D341Med (cell line): ENCODE data around the gene UBFD1.
"Not testable (repeated sequence)": the region's sequence is repeated elsewhere in the genome, so short reads cannot be mapped to it uniquely, and the experiment has no call there.

Experiments used
- DNase-seq: peaks from one replicate; pipeline ENCODE4 v3.0.0; 2012; ENCODE audit warnings: low spot score

UBFD1 gene

GRCh38 chr16:23556881-23557778, at the start of gene UBFD1, which contains the start of gene EARS2:
UBFD1 (plus strand) TSS chr16:23557727; CDS start chr16:23557743, 16 bp downstream.
EARS2 (minus strand) TSS chr16:23557350; CDS start chr16:23557343, 7 bp downstream.
- DNase-seq: peak; percentile 94

DNA sequence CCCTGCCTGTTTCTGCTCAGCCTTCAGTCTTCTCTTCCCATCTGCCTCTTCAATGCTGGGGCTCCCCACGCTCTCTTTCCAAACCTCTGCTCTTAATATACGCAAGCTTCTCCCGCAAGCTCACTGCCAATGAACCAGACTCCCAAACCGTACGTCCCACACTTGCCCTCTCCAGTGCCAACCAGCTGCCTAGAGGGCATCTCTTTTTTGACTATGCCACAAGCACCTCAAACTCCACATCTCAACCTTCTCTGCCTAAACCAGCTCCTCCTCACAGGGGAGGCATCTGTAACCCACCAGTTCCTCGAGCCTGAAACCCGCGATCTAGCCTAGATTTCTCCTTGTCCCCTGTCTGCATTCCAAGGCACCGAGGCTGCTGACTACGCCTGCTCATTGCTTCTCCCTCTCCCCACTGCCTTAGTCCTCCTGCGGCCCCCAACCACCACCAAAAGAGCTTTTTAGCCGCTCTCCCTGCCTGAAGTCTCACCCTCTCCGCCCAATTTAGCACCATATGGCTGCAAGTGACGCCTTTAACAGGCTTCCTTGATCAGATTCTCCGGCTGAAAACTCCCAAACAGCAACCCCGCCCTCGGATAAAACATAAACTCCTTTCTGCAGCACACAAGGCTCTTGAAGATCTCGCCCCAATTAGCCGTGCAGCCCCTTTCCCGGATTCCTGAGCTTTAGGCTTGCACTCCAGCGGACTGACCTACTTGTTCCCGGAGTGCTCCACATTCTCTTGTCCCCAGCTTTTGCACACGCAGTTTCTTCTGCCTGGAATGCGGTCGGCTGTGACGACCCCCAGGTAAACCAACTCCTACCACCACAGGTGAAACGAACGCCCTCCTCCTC, 48.7 kb upstream of the UBFD1 start:
- no peak for DNase-seq

DNA sequence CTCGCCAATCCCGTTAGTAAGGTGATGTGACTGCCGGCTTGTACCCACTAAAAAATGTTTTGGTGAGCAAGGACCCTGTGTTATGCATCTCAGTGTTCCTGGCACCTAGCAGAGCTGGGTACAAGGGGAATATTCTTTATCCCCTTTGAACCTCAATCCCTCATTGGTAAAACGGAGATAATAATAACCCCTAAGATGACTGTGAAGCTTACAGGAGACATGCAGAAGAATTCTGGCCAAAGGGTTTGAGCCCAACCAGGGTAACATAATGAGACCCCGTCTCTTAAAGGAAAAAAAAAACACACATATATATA, 48.1 kb upstream of the UBFD1 start:
- no peak for DNase-seq

DNA sequence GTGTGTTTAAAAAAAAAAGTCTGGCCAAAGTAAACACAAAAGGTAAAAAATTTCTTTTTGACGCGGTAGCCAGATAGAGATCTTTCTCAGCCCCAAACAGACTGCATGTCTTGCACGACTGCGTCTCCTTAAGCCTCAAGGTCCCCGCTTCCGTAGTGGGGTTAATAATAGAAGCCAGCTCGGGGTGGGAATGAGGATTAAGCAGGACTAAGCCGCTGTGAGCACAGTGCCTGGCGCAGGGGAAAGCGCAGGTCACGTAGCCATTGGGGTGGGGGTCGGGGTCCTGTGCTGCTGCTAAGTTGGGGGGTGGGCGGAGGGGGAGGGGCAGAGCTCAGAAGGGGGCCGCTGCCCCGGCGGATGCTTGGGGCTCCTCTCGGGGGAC, 47.8 kb upstream of the UBFD1 start:
- DNase-seq: peak; percentile 81

DNA sequence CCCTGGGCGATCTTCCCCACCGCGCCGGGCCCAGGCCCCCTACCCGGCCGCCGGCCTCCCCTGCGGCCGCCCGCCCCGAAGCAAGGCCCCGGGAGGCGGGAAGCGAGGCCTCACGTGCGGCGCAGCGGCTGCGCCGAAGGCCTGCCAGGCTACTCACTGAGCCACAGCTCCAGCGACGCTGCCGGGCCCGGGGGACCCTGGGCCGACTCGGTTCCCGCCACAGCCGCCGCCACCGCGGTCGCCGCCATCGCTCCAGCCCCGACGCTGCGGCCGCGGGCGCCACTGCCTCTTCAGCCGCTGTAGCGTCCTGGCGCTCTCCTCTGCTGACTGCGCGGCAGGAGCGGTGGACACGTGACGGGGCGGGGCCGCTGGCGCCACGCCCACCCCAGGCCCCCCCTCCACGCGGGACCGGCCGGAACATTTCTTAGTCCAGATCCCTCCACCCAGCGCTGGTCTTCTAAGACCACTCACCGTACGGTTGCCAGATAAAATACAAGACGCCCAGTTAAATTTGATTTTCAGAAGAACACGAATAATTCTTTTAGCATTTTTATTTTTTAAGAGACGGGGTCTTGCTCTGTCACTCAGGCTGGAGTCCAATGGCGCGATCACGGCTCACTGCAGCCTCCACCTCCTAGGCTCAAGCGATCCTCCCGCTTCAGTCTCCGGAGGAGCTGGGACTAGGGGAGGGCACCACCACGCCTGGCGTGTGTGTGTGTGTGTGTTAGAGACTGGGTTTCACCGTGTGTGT, 47.2 kb upstream of the UBFD1 start, which contains the start of gene GGA2:
Gene GGA2 (minus strand): TSS at position 331 of the 751 bp plus-strand sequence. CDS start 83 bp downstream, at position 248.
- DNase-seq: peak; percentile 92

GRCh38 chr16:23510915-23511270, 46.6 kb upstream of the UBFD1 start:
- DNase-seq: not testable (repeated sequence)

GRCh38 chr16:23511731-23512130, 45.8 kb upstream of the UBFD1 start:
- no peak for DNase-seq

DNA sequence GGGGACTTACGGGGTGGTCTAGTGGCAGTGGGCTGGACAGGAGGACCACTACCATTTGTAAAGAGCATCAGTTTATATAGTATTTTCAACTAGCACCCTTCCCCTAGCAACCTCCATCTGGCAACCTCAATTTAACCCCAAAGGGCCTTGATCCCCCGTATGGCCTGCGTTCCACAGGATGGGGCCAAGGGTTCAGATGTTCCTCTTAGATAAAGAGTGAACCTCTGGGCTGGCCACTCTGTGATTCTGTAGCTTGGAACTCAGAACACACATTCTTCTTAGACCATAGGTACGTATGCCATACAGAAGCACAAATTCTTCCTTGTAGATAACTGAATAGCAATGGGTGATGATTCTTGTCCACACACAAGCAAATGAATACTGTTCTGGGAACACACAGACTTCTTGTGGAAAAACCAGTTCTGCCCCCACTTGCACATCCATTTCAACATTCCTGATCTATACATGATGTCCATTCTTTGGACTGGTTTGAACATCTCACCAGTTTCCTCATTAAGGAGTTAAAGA, 45.3 kb upstream of the UBFD1 start:
- DNase-seq: no peak

DNA sequence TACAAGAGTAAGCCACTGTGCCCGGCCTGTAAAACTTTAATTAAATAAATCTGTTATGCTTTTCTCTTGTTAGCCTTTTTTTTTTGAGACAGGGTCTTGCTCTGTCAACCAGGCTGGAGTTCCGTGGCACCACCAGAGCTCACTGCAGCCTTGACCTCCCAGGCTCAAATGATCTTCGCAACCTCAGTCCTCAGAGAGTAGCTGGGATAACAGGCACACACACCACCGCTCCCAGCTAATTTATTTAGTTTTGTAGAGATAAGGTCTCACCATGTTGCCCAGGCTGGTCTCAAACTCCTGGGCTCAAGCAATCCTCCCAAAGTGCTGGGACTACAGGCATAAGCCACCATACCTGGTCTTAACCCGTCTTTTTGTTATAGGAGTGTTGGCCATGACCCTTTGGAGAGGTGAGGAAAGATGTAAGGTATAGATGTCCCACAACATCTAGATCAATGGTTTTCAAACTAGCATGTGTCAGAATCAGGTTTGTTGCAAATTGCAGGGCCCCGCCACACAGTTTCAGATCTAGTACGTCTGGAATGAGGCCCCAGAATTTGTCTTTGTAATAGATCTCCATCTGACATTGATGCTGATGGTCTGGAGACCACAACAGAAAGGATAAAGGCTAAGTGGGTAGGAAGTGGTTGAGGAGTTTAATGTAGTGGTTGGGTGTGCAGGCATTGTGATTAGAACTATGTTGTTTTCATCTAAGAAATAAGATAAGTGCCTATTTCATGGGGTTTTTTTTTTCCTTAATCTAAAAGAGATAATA, 43.0 kb upstream of the UBFD1 start:
- no peak for DNase-seq

GRCh38 chr16:23515881-23516280, 41.6 kb upstream of the UBFD1 start:
- no peak for DNase-seq

- DNase-seq: no peak
Measured at GRCh38 chr16:23516366-23517137, 41.0 kb upstream of the UBFD1 start.

GRCh38 chr16:23518435-23518891, 39.1 kb upstream of the UBFD1 start:
- no peak for DNase-seq

DNA sequence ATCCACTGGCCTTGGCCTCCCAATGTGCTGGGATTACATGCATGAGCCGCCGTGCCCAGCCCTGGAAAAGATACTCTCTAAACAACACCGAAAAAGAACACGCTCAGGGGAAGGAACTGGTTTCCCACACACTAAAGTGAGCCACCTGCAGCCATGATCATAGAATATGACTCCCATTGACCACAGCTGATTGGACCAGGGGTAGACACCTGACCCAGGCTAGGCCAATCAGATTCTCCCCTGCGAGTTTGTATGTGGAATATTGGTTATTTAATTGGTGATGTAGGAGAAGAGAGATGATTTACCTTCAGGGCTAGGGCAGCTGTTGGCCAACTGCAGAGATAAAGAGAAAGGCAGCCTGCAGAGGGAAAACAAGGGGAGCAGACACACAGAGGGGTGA, 38.2 kb upstream of the UBFD1 start:
- DNase-seq: no peak

DNA sequence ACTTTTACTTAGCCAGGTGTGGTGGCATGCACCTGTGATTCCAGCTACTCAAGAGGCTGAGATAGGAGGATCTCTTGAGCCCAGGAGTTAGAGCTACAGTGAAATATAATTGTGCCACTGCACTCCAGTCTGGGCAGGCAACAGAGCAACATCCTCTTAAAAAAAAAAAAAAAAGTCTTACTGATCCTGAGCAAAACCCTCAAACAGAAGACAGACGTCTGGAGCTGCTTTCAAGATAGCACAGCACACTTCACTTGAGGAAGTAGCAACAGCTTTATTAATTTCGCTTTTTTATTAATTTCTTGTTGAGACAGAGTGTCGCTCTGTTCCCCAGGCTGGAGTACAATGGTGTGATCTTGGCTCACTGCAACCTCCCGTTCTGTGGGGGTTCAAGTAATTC, 37.0 kb upstream of the UBFD1 start:
- DNase-seq: no peak

- DNase-seq: no peak
Measured at GRCh38 chr16:23521037-23521743, 36.3 kb upstream of the UBFD1 start.

- no peak for DNase-seq
Measured at GRCh38 chr16:23521965-23522364, 35.6 kb upstream of the UBFD1 start.

- DNase-seq: no peak
Measured at GRCh38 chr16:23523321-23523720, 34.2 kb upstream of the UBFD1 start.

GRCh38 chr16:23523876-23524385, 33.6 kb upstream of the UBFD1 start:
- DNase-seq: no peak

GRCh38 chr16:23524886-23525285, 32.6 kb upstream of the UBFD1 start:
- DNase-seq: no peak
